ENCODE measurements around the gene RNU6-8.

Gene RNU6-8

DNA sequence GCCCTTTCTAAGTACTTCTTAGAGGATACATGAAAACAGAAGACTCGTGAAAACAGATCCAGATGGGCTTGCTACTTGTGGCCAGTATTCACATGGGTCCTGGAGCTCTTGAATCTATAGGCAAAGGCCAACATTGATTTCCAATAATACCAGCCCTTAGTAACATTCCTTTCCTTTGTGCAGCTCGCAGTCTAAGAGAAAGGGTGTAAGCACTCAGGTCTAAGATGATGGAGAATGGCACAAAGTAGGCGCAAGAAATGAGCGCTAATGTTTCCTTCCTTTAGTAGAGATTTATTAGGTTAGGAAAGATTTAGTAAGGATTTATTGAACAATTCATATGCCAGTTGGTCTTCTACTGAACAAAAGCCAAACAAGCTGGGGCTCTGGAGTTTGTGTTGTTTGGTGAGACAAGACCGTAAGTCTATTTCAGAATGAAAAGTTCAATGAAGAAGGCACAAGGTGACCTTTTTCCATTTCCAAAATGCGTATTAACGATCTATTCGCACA is 525 bp downstream of the RNU6-8 start:
- no peak for DNase-seq

DNA sequence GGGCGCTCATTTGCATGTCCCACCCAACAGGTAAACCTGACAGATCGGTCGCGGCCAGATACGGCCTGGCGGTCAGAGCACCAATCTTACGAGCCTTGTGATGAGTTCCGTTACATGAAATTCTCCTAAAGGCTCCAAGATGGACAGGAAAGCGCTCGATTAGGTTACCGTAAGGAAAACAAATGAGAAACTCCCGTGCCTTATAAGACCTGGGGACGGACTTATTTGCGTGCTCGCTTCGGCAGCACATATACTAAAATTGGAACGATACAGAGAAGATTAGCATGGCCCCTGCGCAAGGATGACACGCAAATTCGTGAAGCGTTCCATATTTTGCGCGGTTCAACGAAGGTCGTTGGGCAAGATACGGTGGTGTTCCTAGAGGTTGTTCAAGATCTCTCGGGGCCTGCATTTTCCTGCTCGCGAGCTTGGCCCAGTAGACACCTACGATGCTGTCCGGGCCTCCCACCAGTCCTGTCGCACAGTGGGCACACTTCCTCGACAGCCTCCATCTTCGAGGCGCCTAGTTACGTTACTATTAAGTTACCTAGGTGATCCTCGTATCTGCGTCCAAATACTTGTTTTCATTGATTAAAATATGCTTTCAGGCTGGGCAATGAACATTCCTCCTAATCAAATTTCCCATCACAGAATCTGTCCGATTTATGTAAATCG is 1.1 kb downstream of the RNU6-8 start, which contains the start of gene RNU6-7:
TSS of gene RNU6-7 (plus strand) at position 230 of the 675 bp plus-strand sequence.
- peak; percentile 67 for DNase-seq

DNA sequence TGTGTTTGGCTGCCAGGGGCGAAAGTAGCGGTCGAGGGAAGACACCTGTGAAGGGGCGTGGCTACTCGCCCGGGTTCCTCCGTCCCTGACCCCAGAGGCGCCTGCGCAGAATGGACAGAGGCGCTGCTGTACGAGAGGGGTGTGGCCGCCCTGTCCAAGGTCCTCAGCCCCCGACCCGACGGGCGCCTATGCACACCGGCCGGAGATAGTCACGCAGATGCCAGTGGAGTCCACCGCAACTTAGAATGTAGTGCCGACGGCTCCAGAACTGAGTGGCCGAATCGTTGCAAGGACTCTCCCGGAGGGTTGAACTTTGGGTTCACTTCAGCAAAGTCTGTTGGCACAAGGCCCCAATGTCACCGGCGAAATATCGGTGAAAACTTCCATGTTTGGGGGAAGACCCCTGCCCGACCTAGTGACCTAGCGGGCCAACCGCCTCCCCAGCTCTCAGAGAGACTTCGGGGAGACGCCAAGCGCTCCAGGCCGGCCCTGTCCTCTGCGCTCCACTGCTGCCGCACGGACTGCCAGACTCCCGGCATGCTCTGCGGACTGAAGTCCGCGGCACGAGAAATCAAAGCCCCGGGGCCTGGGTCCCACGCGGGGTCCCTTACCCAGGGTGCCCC is 1.8 kb downstream of the RNU6-8 start:
- peak; percentile 87 for DNase-seq

DNA sequence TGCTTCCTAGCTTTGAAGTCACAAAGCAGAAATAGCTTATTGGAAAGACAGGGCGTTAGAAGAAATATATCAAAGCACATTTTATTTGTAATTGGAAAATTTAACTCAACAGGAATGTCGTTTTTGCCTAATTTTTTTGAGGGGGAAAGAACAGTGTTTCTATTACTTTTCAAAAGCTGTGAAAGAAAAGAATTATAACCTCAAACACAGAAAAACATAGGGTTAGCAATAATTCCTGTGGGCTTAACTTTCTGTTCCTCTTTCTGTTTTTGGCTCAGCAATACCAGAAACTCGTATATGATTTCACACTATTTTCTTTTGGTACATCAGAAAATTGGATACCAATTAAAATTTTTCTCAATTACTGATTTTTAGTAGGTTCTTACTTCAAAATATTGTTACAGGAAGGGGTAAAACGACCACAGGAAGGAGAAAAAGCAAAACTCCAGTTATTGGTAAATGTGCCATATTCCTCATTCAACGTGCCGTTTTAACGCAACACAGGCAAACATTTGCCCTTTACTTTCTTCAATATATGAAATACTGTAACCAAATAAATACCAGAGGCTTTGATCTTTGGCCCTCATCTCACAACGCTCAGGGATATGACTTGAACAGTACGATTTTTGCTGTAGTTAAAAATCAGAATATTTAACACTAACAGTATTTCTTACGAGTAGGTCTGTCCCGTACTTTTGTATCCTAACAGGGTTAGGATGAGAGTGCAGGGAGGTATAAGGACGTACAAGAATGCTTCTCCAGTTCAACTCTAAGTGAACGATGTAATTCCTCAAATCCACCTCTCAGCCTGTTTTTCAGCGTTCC is 2.5 kb downstream of the RNU6-8 start:
- no peak for DNase-seq

DNA sequence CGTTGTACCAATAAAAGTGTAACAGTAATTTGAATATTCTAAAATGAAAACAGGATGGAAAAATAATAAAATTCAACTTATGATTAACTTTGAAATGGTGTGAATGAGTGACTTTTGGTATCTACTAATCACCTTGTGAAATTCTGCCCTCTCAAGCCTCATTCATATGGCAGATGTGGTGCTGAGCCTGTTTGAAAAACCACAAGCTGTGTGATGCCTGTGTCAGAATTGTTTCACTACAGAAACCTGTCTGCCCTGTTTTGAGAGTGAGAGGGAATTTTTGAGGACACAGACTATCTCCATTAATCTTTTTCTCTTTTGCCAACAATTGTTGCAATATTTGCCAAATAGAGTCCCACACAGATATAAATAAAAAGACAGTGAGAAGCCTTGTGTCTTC is 5.2 kb downstream of the RNU6-8 start:
- DNase-seq: no peak

DNA sequence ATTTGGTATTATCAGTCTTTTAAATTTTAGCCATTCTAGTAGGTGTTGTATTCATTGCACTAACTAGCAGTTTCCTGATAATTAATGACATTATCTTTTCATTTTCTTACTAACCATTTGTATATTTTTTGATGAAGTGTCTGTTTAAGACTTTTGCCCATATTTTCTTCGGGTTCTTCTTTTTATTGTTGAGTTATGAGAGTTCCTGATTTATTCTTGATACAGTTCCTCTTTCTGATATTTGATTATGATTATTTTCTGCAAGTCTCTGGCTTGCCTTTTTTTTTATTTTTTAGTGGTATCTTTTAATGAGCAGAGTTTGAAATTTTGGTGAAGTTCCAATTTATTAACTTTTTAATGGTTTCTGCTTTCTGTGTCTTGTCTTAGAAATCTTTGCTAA is 7.4 kb downstream of the RNU6-8 start:
- DNase-seq: no peak

DNA sequence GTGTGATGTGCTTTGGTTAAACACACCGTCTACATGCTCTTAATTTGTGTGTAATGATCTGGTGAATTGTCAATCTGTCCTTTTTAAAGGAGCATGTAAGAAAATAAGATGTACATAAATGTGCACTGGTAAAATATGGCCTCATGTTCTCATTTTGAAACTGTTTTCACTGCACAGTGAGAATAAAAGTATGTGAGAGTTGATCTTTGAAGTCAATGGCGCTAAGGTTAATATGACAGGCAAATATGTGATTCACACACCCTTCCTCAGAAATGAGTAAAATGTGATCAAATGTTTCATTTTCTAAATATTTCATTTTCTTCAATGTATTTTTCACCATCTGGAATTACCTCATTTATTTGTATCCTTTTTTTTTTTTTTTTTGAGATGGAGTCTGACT is 9.5 kb downstream of the RNU6-8 start:
- no peak for DNase-seq

DNA sequence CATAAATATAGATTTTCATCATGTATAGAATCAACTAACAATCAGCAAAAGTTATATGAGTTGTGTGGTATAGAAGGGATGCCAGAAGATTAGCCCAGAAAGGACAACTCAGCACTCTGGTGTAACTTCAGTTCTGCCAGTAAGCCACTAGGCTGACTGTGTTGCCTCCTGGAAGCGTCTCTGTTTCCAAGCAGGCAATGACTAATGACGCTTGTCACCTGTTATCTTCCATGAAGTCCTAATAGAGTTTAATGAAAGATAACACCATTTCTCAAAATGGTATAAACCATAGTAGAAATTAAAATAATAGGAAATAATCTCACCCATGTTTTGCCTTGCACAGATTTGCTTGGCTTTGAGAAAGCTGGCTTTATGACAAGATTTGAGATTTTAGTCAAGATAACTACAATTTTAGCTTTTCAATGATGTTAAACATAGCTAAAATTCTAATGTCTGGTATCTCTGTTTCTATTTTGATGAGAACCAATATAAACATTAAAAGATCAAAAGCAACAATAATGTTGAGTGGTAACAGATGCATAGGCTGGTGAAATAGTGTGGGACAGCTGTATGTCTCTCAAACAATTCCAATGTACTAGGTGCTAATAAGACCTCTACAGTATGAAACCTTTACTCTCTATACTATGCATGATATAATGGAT is 10.2 kb downstream of the RNU6-8 start:
- no peak for DNase-seq

DNA sequence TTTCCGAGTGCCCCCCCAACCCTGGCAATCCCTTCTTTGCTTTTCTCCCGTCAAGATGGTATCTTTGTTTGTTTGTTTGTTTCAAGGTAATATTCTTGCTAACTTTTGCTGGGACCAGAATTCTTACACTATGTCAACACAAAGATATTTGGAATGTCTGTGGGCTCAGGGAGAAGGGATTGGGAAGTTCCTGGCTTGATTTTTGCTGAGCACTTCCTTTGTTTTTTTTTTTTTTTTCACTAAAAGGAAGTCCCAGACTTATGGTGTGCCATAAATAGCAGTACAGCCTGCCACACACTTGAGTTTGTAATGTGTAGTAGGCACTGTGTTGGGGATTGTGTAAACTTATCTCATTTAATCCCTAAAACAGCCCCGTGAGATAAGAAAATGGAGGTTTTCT is 12.4 kb downstream of the RNU6-8 start:
- no peak for DNase-seq

DNA sequence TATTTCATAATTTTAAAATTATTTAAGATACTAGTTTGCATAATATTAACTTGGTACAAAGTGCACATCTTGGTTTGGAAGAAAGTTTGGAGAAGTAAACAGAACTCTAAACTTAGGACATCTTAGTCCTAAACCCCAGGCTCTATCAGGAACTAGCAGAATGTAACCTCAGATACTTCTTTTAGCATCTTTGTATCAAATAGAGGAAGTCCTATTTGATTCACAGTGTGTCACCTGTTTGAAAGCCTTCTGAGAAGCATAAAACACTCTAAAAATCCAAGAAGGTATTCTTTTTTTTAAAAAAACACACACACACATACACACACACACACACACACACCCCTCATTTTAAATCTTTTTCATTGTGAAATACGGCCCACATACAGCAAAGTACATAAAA is 13.3 kb downstream of the RNU6-8 start:
- DNase-seq: no peak

DNA sequence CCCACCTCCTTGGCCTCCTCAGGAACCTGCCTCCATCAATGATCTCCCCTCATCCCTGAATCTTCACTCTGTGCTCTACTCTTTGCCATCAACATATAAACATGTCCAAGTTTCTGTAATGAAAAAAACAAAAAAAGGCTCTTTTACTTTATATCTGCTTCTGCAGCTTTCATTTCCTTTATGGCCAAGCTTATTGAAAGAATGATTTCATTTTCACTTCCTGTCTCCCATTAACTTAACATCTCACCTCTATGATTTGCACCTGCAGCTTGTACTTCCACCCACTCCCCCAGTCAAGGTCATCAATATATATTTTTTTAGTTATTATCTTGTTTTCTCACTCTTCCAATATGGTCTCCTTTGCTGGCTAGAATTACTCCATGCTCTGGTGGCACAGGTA is 16.8 kb downstream of the RNU6-8 start:
- no peak for DNase-seq

DNA sequence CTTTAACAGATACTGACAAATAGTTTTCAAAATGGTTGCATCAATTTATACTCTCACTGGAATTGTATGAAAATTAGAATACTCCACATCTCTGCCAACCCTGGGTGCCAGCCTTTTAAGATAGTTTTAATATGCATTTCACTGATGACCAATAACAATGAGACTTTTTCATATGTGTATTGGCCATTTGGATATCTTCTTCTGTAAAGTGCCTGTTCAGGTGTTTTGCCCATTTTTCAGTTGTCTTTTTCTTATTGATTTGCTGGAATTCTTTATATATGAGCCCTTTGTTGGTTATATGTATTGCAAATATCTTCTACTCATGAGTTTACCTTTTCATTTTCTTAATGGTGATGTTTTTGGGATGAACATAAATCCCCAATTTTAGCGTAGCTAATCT is 18.0 kb downstream of the RNU6-8 start:
- DNase-seq: no peak

DNA sequence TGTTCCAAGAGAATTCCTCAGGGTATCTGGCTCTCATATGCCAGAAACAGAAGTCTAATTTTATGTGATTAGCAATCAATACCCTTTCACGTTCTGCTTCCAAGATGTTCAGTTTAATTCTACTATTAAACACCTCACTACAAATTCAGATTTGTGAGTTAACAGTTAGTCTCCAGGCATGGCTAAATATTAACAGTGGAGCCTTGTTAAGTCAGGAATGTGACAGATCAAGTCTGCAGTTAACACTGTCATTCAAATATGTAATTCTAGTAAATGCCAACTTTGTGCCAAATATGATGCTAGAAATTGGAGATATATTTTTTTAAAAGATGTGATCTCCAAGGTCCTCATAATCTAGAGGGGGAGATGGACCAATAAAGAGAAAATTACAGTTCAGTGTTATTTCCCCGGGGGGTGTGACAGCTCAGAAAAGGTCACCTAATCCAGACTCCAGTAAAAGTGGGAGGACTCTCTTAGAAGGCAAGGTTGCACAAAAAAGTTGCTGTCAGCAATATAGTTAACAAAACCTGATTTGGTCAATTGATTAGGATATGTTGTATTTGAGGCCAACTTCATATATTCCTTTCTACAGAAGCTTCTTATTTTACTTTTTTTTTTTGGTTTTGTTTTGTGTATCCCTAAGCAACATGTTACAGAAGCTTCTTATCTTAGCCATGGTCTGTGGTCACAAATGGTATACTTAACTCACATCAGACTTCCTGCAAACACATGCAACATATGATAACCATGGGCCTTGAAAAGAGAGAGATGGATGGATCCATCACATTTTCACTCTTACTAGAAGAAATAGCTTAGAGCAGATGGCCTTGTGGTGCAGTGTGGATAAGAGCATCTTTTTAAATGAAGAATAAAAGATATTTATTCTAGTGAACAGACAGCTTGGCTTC is 19.7 kb downstream of the RNU6-8 start:
- DNase-seq: no peak

DNA sequence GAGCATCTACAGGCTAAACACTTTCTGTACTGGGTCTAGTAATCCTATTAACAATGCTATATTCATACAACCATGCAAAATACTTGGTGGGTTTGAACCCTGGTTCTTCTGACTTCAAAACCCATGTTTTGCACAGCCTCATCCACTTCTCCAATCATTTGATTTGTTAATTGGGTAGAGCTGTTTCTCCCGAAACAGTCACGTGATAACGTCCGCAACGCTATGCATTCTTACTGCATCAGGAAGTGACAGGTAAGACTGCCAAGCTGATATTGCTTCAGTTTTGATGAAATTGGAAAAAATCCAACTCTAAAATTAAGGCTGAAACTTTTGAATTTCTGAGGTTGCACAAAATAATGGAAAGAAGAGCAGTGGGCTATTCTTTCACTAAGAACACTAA is 31.6 kb downstream of the RNU6-8 start:
- DNase-seq: no peak

DNA sequence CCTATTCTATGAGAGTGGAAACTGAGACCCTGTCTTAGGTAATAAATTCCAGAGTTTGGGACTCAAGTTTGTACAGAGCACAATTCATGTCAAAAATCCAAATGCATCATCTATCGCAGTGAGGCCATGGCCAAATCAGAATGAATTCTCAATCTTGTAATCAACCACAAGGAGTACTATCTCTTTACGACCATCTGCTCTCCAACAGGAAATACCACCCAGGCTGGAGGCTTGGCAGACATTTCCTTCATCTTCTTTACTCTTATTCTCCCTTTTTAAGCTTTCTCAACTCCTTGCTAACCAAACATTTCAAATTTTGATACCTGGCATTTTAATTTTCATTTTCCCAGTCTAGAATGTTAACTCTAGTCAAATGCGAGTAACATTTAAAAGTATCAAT is 33.9 kb downstream of the RNU6-8 start:
- no peak for DNase-seq

DNA sequence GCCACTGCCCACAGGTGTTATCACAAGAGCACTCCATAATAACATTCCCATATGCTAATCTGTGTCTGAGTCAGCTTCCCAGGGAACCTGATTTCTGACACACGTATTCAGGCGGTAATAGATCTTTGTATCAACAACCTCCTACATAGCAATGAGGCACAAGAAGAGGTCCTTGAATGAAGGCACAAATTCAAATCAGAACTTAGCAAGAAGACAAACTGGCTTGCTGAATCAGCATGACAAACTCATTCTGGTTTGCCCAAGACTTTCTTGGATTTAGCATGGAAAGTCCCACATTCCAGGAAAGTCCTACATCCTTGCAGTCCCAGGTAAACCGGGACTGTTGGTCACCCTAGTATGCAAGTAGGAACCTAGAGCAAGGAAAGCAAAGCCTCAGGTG is 35.2 kb downstream of the RNU6-8 start:
- no peak for DNase-seq

DNA sequence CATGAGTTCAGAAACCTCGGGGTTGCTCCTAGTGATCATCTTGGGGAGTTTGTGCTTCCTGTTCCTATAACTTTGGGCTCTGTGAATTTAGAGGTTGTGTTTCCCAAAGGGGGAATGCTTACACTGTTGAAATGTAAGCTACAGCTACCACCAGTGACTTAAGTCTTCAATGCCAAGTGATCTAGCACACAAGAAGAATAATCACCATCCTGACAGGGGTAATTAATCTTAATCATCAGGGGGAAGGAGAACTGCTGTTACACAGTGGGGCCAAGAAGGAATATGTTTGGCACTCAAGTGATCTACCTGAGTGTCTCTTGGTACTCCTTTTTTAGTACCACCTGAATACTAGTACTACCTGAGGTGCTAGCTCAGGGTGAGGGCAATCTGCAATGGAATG is 36.1 kb downstream of the RNU6-8 start:
- no peak for DNase-seq

DNA sequence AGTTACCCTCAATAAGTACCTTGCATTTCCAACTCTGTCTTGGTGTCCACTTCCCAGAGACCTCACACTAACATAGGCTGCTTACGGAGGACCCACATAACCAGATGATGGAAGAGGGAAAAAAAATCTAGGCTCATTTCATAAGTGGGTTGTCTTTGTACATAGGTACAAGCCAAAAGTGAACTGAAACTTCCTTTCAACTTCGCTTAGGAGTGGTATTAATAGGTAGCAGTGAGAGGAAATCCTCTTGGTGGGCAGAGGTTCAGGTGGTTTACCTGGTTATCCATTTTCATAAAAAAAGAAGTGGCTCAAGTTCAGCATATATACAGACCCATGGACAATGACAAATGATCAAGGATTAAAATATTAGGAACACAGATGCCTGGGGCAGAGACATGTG is 37.0 kb downstream of the RNU6-8 start:
- DNase-seq: no peak

Data from right hindlimb (tissue), 1 donor.